ENCODE results near the gene NUSAP1.

DNA sequence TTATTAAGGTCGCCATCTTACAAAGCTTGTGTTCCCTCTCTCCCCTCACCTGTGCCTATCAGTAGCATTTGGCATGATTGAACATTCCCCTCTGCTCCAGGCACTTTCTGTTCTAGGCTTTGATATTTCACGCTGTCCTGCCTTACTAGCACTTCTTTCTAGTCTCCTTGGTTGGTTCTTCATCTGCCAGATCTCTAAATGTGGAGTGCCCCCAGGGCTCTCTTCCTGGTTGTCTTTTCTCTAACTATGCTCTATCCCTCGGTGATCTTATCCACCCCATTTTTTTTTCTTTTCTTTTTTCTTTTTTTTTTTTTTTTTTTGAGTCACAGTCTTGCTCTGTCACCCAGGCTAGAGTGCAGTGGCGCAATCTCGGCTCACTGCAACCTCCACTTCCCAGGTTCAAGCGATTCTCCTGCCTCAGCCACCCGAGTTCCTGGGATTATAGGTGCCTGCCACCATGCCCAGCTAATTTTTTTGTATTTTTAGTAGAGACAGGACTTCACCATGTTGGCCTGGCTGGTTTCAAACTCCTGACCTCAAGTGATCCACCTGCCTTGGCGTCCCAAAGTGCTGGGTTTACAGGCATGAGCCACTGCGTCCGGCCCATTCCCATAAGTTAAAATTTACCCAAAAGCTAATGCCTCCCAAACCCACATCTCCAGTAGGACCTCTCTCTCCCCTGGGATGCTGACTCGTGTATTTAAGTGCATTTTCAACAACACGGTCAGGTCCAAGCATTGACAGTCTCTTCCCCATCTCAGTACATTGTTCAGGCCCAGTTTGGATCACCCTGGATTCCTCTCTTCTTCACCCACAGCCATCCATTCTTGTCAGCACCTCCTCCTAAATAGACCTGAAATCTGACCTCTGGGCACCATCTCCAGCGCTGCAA lies 5.2 kb downstream of the NUSAP1 start:
- no peak for TF ChIP-seq CTCF (IDR thresholded peaks at IDR 0.05)
- TF ChIP-seq POLR2A (IDR thresholded peaks at IDR 0.05) = no peak
- no peak for TF ChIP-seq POLR2AphosphoS5 (IDR thresholded peaks at IDR 0.05)

Measured in upper lobe of left lung (tissue), 4 donors.